Aorta (tissue), 5 donors: Measurements from ENCODE around the gene SAG. TPM values are rescaled to one million over a fixed set of nuclear protein-coding genes. Genes with fewer than 3 reads are reported as not detected.

Source experiments
- ATAC-seq: fragments of 200-7000 bp; cut with Tn5 transposase; one replicate; pipeline ENCODE4 v1.9.1; 2022; ENCODE audit warnings: moderate library complexity; ENCODE audit not compliant: low FRiP score
- DNase-seq, 2 donors: peaks; one replicate each; pipeline ENCODE4 v3.0.0-alpha.2; 2020
- H3K27ac ChIP-seq, 2 donors: one replicate each; pipeline ENCODE4 v1.5.1; 2013; ENCODE audit warnings: low read length in 2 of 2, mild to moderate bottlenecking in 2 of 2, moderate library complexity in 2 of 2, control low read depth in 1 of 2, inconsistent platforms in 1 of 2, low read depth in 1 of 2
- H3K27me3 ChIP-seq, 2 donors: one replicate each; pipeline ENCODE4 v1.6.1; 2013; ENCODE audit warnings: control low read depth in 1 of 2, low read length in 1 of 2, mild to moderate bottlenecking in 1 of 2, moderate library complexity in 1 of 2; ENCODE audit not compliant: insufficient read depth in 2 of 2, control insufficient read depth in 1 of 2
- H3K36me3 ChIP-seq, 2 donors: one replicate each; pipeline ENCODE4 v1.6.1; 2013; ENCODE audit warnings: control low read depth in 1 of 2, low read length in 1 of 2, mild to moderate bottlenecking in 1 of 2; ENCODE audit not compliant: insufficient read depth in 2 of 2, control insufficient read depth in 1 of 2
- H3K4me1 ChIP-seq, 2 donors: one replicate each; pipeline ENCODE4 v1.6.1; 2013; ENCODE audit warnings: low read length in 2 of 2, control low read depth in 1 of 2, mild to moderate bottlenecking in 1 of 2, moderate library complexity in 1 of 2; ENCODE audit not compliant: insufficient read depth in 2 of 2, control insufficient read depth in 1 of 2
- H3K4me3 ChIP-seq, 2 donors: one replicate each; pipeline ENCODE4 v1.5.1; 2013; ENCODE audit warnings: low read length in 2 of 2, control low read depth in 1 of 2, mild to moderate bottlenecking in 1 of 2
- H3K9me3 ChIP-seq: one replicate; pipeline ENCODE4 v1.6.1; 2013; ENCODE audit warnings: mild to moderate bottlenecking, low read length; ENCODE audit not compliant: control insufficient read depth
- WGBS, 2 donors: extraction: QIAGEN DNeasy Blood & Tissue Kit; methylation state at CpG; one replicate each; pipeline ENCODE4 v1.1.7; 2013; 5-methylcytosine and 5-hydroxymethylcytosine counted together
- intact Hi-C, 2 donors: fragments of 100-400 bp; cut with DNase I; formaldehyde crosslinking; loops; one replicate each; pipeline versions ENCODE4 v1.14.2 to v1.15.0; 2022
- polyA plus RNA-seq, 2 donors: library from polyadenylated mRNA; stranded (reverse); fragments of 200-250 nt; gene quantifications; one replicate each; pipeline ENCODE4 v1.2.3, GENCODE V29; 2013
- total RNA-seq, 2 donors: library from RNA; stranded (reverse); fragmentation: NEBNext Ultra II Directional; extraction: Animal tissue kit (Norgen Biotek cat#: 25700); gene quantifications; one replicate each; pipeline ENCODE4 v1.2.1, GENCODE V29; 2021
- donor health status: healthy with polysubstance abuse.
- donor health status: Bipolar disorder and iron deficiency.
- donor health status: DM: no; HTN: no; CAD: no.
- donor health status: DM: no; HTN: no; CAD: no.
- donor health status: DM: yes; HTN: yes; CAD: no.

SAG gene
- total and polyA plus RNA-seq, 4 donors = not detected

GRCh38 chr2:233297076-233297475 is 10.5 kb upstream of the SAG start:
- Histone ChIP-seq H3K27me3 (no peaks in the 10 kb centered on the region), H3K4me3 (no peak overlapping the region), H3K9me3 (no peaks in the 10 kb centered on the region), H3K36me3 (peaks cover 5 to 12% of the 10 kb centered on the region in 2 donors), H3K27ac (no peak overlapping the region), H3K4me1 (no peaks in the 10 kb centered on the region)
- intact Hi-C loops = no loop called here
- ATAC-seq = no peak
- WGBS, 2 donors = 83 to 86% methylated on average over 7 of the region's 7 CpGs
- no peak for DNase-seq

GRCh38 chr2:233300401-233300800 is 7.2 kb upstream of the SAG start:
- no peak for DNase-seq
- Histone ChIP-seq H3K9me3 (no peaks in the 10 kb centered on the region), H3K4me3 (no peak overlapping the region), H3K36me3 (no peaks in the 10 kb centered on the region), H3K27ac (no peak overlapping the region), H3K27me3 (no peaks in the 10 kb centered on the region), H3K4me1 (no peaks in the 10 kb centered on the region)
- intact Hi-C loops = no loop called here
- 92% methylated on average over 4 of the region's 4 CpGs for WGBS, 2 donors
- ATAC-seq = no peak

GRCh38 chr2:233301248-233301647 is 6.4 kb upstream of the SAG start:
- no peak overlapping the region for H3K27ac ChIP-seq
- no peak overlapping the region for H3K4me3 ChIP-seq
- WGBS, 2 donors = 80 to 88% methylated on average over 2 of the region's 2 CpGs
- intact Hi-C loops = no loop called here
- H3K27me3 ChIP-seq = no peaks in the 10 kb centered on the region
- H3K4me1 ChIP-seq = no peaks in the 10 kb centered on the region
- H3K9me3 ChIP-seq = no peaks in the 10 kb centered on the region
- H3K36me3 ChIP-seq = no peaks in the 10 kb centered on the region
- no peak for DNase-seq
- no peak for ATAC-seq

GRCh38 chr2:233301811-233302210 is 5.8 kb upstream of the SAG start:
- intact Hi-C loops = no loop called here
- Histone ChIP-seq H3K27ac (no peak overlapping the region), H3K27me3 (no peaks in the 10 kb centered on the region), H3K4me3 (no peak overlapping the region), H3K4me1 (no peaks in the 10 kb centered on the region), H3K9me3 (no peaks in the 10 kb centered on the region), H3K36me3 (no peaks in the 10 kb centered on the region)
- WGBS, 2 donors = 32 to 37% methylated on average over 6 of the region's 6 CpGs
- DNase-seq = no peak
- ATAC-seq = no peak

- no peak overlapping the region for H3K4me3 ChIP-seq
- intact Hi-C loops = no loop called here
- no peaks in the 10 kb centered on the region for H3K9me3 ChIP-seq
- H3K27me3 ChIP-seq = no peaks in the 10 kb centered on the region
- WGBS, 2 donors = 95 to 100% methylated on average over 3 of the region's 3 CpGs
- H3K36me3 ChIP-seq = no peaks in the 10 kb centered on the region
- ATAC-seq (no peak), DNase-seq (no peak)
- H3K27ac ChIP-seq = no peak overlapping the region
- no peaks in the 10 kb centered on the region for H3K4me1 ChIP-seq
These were observed 4.4 kb upstream of the SAG start for GRCh38 chr2:233303252-233303651.

- intact Hi-C loops = no loop called here
- no peaks in the 10 kb centered on the region for H3K27me3 ChIP-seq
- DNase-seq (no peak), ATAC-seq (no peak)
- no peaks in the 10 kb centered on the region for H3K9me3 ChIP-seq
- H3K4me1 ChIP-seq = no peaks in the 10 kb centered on the region
- H3K27ac ChIP-seq = no peak overlapping the region
- H3K36me3 ChIP-seq = no peaks in the 10 kb centered on the region
- no peak overlapping the region for H3K4me3 ChIP-seq
- 87 to 92% methylated on average over 10 to 11 of the region's 11 CpGs for WGBS, 2 donors
These were observed 3.8 kb downstream of the SAG start for GRCh38 chr2:233311241-233311926.

GRCh38 chr2:233312874-233313273 is 5.3 kb downstream of the SAG start:
- intact Hi-C loops = no loop called here
- Histone ChIP-seq H3K4me3 (no peak overlapping the region), H3K36me3 (no peaks in the 10 kb centered on the region), H3K4me1 (no peaks in the 10 kb centered on the region), H3K27me3 (no peaks in the 10 kb centered on the region), H3K9me3 (no peaks in the 10 kb centered on the region), H3K27ac (no peak overlapping the region)
- DNase-seq (no peak), ATAC-seq (no peak)
- 75 to 78% methylated on average over 8 of the region's 8 CpGs for WGBS, 2 donors

GRCh38 chr2:233314180-233314925 is 6.7 kb downstream of the SAG start:
- DNase-seq (no peak), ATAC-seq (no peak)
- Histone ChIP-seq H3K27me3 (no peaks in the 10 kb centered on the region), H3K36me3 (no peaks in the 10 kb centered on the region), H3K4me3 (no peak overlapping the region), H3K4me1 (no peaks in the 10 kb centered on the region), H3K27ac (no peak overlapping the region), H3K9me3 (no peaks in the 10 kb centered on the region)
- intact Hi-C loops = no loop called here
- 88 to 89% methylated on average over 20 of the region's 20 CpGs for WGBS, 2 donors
